AG09319 (cell line): ENCODE data around the gene TSC22D3.

Source experiments
- DNase-seq: peaks from one replicate; pipeline ENCODE4 v3.0.0-alpha.2; 2010; ENCODE audit warnings: low read depth; ENCODE audit errors: extremely low read depth
- CTCF ChIP-seq: IDR thresholded peaks from 2 replicates; pipeline ENCODE4 v1.5.1; 2011; ENCODE audit warnings: low read depth, mild to moderate bottlenecking, inconsistent platforms, low read length, moderate library complexity

Gene TSC22D3

GRCh38 chrX:107787827-107788226, 12.2 kb upstream of the TSC22D3 start:
- no peak for TF ChIP-seq CTCF
- no peak for DNase-seq

GRCh38 chrX:107780525-107780924, 4.9 kb upstream of the TSC22D3 start:
- DNase-seq = no peak
- TF ChIP-seq CTCF = no peak

GRCh38 chrX:107777536-107777832, 1.9 kb upstream of the TSC22D3 start, which contains the start of gene NCBP2L:
TSS of gene NCBP2L (plus strand) at chrX:107777733. CDS start at chrX:107794221, 16,488 bp downstream.
- no peak for DNase-seq

GRCh38 chrX:107776649-107777535, 1.3 kb upstream of the TSC22D3 start:
- peak; percentile 65 for DNase-seq
- TF ChIP-seq CTCF = peak; percentile 75

More at GRCh38 chrX:107777536-107777832, 1.9 kb upstream of the TSC22D3 start, which contains the start of gene NCBP2L:
- TF ChIP-seq CTCF = no peak

- TF ChIP-seq CTCF = no peak
- DNase-seq = no peak
Observed at GRCh38 chrX:107775000-107775733, 420 bp downstream of the TSC22D3 start.

DNA sequence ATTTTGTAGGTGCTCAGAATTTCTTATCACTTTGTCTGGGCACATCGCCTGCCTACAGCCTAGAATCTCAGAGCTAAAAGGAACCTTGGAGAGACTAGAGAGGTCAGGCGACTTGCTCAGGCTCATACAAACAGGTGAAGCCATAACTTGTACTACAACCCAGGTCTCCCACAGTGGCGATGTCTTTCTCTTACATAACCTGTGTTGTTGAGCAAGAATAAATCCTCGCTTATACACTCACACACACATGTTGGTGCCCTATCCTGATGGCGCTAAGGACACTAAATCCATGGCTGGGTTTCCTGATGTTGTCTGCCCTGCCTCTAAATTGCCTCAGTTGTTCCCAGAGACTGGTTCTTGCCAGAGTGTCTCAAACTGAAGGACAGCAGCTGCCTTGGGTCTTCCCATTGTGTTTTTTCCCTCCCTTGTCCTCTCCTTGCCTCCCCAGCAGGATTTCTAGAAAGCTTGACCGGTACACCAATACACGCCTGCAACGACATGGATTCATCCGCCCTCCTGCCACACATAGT, 1.6 kb downstream of the TSC22D3 start:
- no peak for TF ChIP-seq CTCF
- no peak for DNase-seq

GRCh38 chrX:107773206-107773605, 2.4 kb downstream of the TSC22D3 start:
- TF ChIP-seq CTCF = no peak
- no peak for DNase-seq
